GM19395 (cell line): ENCODE results near the gene KRTAP10-10.
"Not testable (repeated sequence)": the region's sequence is repeated elsewhere in the genome, so short reads cannot be mapped to it uniquely, and the experiment has no call there.

Experiments
- ATAC-seq: cut with Tn5 transposase; IDR thresholded peaks from one replicate; pipeline ENCODE4 v1.9.1; 2021; ENCODE audit warnings: mild to moderate bottlenecking, moderate library complexity; ENCODE audit not compliant: unreplicated experiment

KRTAP10-10 gene

DNA sequence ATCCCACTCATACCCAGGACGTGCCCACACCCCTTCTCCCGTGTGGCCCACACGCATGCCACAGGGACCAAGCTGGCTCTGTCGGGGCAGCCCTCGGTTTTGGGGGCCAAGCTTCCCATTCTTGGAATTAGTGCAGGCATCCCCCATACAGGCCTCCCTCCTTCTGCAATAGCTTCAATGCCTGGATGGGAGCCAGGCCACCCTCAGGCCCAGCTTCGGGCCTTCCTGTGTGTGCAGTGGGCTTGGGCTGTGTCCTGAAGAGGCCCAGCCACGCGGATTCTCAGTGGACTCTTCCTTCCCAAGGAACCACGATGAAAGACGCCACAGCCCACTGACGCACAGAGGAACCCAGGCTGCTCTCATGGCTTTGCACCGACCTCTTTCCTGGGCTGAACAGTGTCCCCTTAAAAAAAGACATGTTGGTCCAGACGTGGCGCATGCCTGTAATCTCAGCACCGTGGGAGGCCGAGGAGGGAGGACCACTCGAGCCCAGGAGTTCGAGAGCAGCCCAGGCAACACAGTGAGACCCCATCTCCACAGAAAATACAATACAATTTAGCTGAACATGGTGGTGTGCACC, 12.5 kb downstream of the KRTAP10-10 start:
- no peak for ATAC-seq

DNA sequence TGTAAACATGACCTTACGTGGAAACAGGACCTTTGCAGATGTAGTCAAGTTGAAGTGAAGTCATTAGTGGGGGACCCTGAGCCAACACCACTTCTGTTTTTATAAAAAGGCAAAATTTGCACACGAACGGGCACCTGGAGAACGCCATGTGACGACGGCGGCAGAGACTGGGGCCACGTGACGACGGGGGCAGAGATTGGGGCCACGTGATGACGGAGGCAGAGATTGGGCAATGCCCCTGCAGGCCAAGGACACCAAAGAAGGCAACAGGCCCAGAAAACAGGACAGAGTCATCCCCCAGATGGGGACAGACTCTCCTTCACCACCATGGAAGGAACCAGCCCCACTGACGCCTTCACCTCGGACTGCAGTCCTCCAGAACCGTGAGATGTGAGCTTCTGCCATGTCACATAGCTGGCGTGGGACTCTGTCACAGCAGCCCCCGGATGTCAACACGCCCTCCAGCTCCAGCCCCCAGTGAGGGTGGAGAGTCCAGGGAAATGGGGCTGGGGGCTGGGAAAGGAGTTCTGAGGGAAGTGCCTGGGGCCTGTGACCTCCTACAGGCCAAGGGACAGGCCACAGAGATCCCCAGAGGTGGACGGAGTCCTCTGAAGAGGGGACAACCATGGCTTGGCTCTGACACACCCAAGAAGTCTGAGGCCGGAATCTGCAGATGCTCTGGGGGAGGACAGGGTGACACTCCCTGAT, 13.3 kb downstream of the KRTAP10-10 start:
- ATAC-seq, result no peak

DNA sequence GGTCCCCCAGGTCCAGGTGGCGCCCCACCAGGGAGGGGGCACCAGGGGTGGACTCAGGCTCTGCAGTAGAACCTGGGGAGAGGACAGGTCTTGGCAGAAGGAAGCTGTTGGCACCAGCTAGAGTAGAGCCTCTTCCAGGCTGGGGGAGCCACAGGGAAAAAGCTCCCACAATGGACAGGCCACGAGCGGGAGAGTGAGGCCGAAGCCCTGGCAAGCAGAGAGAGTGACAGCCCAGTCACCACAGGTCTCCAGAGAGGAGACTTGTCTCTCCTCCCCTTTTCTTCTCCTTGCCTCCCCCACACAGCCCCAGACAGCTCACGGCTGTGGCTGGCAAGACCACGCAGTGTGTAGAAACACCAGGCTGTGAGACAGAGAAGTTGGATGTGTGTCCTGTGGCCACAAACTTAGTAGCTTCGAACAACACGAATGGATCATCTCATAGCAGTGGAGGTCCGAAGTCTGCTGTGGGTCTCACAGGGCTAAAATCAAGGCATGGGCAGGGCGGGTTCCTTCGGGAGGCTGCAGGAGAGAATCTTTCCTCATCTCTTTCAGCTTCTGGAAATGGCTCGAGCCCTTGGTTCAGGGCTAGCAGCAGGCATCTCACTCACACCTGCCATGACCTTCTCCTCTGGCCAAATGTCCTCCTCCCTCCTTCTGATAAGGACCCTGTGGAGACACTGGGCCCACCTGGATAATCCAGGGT, 14.0 kb downstream of the KRTAP10-10 start:
- no peak for ATAC-seq

DNA sequence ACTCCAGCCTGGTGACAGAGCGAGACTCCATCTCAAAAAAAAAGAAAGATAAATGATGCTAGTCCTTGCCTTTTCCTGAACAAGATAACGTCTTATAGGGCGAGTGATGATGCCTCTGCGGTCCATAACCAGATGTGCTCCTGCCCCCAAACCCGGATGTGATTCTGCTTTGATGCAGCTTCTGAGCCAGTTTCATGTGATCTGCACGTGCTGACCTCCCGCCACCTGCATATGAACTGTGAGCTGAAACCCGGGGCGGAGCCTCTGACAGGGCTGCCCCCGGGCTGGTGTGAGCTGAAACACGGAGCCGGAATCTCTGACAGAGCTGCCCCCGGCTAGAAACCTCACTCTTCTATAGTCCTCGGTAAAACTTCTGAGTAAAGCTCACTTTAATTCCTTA, 16.0 kb downstream of the KRTAP10-10 start:
- ATAC-seq, result no peak

DNA sequence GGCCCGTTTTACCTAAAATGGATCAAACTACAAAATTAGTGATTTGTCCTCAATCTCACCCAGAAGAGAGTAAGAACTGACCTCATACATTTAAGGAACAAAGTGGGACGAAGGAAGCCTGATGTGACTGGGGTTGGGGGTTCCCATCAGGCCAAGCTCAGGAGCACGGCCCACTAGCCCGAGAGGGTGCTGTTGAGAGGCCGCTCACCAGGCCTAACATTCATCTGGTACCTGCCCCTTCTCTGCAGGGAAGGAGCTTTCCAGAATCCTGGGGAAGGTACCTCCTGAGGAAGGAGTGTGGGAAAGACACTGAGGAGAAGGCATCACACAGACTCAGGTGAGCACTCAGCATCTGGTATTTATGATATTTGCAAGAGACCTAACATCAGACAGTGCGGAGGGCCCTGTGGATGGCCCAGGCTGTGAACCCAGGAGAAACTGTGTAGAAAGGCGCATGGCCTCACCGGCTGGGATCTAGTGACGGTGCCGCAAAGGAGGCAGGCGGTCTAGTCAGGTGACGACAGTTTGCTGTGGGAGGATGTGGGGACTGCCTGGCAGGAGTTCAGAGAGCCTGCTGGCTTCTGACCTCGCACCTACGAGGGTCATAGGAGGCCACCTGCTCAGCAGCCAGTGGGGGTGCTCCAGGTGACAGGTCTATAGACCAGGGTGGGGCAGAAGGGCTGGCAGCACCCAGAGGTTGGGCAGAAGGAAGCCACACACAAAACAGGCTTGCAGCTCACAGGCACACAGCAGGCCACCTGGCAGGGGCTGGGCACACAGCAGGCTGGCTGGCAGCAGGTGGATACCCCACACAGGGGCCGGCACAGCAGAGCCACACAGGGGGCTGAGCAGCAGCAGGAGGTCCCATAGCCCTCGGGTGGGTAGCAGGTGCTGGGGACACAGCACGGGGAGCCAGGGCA, 16.8 kb downstream of the KRTAP10-10 start:
- ATAC-seq, result no peak

DNA sequence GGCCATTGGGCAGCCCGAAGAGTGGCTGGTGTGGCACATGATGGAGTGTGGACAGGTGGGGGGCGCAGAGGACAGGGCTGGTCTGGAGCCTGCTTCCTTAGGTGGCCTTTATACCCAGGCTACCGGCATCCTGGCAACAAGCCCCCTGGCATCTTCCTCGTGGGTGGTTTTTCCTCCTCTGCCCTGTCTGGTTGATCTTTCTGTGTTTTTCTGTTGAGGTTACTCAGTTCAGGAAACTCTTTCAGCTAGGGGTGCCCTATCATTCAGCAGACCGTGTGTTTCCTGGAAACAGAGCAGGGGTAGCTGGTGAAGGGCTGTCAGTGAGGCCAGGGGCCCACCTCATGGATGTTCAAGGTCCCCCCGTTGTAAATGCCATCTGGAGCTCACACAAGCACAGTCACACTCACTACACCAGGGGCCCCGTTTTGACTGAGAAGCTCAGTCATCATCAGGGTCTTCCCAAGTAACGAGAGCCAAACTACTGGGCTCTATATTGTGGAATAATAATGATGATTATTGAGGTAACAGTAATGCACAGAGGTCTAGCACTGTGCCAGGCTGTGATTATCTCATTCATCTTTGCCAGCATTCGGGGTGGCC, 17.5 kb downstream of the KRTAP10-10 start, which contains the start of gene KRTAP12-4:
KRTAP12-4 (minus strand) TSS at position 84 of the 600 bp plus-strand sequence; CDS start at position 39, 45 bp downstream.
- ATAC-seq, result no peak

DNA sequence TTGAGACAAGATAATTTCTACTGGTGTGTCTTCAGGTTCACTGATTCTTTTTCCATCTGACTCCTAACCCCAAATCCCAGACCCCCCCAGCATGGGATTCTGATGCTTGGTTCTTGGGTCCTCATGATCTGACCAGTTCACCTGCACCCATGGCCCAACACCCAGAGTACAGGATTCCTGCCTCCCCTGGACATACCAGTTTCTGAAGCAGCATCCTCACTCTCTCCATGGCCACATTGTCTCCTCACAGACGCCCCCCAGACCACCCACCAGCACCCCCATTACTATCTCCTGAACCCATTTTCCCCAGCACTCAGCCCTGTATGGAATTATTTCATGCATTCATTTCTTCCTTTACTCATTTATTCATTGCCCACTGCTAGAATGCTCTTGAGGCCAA, 19.7 kb downstream of the KRTAP10-10 start:
- no peak for ATAC-seq

DNA sequence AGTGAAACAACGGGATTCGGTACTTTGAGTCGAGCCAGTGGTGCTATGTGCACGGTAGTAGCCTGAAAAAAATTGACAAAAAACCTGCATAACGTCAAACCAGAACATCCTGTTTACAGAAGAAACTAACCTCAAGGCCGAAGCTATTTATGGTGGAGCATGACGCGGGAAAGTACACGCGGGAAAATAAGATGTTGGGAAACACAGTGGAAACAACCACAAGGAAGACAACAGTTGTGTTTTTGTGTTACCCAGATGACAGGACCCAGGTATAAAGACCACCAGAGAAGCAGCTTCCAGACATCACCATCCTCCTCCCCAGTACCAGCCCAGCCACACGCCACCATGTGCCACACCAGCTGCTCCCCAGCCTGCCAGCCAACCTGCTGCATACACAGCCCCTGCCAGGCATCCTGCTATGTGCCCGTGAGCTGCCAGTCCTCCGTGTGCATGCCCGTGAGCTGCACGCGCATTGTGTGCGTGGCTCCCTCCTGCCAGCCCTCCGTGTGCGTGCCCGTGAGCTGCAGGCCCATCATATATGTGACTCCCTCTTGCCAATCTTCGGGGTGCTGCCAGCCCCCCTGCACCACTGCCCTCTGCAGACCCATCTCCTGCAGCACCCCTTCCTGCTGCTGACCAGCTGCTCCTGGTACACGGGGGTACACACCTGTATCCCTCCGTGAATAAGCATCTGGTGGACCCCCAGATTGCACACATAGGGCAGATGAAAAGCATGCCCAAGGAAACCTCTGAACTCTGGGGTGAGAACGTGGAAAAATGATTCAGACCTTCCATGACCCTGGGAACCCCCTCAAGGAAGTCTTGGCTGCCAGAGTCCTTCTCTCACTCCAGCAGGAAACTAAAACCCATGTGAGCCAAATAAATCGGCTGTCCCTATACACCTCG, 20.7 kb downstream of the KRTAP10-10 start, which contains the start of gene KRTAP12-3:
KRTAP12-3 (plus strand) TSS at position 298 of the 906 bp plus-strand sequence; CDS start at position 346, 48 bp downstream.
- no peak for ATAC-seq

DNA sequence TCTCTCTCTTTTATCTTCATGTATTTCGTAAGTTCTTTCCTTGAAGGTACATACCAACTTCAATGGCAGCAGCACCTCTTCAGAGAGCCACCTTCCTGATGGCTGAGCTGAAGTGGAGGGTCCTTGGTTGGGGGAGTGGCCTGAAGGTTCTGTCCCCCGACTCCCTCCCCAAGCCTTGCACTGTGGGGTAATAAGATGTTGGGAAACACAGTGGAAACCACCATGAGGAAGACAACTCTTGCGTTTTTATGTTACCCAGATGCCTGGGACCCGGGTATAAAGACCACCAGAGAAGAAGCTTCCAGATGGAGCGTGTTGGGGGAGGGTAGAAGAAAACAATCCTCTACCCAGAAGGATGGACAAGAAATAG, 21.4 kb downstream of the KRTAP10-10 start:
- ATAC-seq, result no peak

DNA sequence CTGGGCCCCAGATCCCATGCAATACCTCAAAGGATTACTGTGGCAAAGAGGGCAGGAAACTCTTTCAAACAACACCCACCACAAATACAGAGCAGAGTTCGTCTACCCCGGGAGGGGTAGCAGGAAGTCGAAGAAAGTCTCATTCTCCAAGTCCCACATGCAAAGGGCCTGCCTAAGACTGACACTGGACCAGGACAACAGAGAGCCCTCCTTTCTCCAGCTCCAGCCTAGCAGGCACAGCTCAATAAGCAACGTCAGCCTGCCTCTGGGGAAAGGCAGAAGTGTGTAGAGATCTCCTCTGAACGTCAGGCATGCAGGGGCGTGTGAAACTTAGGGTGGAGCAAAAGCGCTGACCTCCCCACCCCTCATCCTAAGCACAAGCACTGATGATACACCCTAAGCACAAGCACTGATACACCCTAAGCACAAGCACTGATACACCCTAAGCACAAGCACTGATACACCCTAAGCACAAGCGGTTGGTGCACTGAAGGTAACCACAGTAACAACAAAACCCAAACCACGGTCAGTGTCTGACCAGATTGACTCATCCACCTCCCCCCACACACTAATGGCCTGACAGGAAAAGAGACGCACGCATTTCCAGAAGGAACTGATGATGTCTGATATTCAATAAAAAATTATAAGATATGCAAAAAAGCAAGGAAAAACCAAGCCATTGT, 21.9 kb downstream of the KRTAP10-10 start:
- no peak for ATAC-seq

DNA sequence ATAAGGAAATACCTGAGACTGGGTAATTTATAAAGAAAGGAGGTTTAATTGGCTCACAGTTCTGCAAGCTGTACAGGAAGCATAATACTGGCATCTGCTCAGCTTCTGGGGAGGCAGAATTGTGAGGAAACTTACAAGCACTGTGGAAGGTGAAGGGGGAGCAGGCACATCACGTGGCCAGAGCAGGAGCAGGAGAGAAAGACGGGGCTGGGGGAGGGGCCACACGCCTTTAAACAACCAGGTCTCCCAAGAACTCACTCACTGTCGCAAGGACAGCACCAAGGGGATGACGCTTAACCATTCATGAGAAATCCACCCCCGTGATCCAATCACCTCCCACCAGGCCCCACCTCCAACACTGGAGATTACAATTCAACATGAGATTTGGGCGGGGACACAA, 24.4 kb downstream of the KRTAP10-10 start:
- not testable (repeated sequence) for ATAC-seq

DNA sequence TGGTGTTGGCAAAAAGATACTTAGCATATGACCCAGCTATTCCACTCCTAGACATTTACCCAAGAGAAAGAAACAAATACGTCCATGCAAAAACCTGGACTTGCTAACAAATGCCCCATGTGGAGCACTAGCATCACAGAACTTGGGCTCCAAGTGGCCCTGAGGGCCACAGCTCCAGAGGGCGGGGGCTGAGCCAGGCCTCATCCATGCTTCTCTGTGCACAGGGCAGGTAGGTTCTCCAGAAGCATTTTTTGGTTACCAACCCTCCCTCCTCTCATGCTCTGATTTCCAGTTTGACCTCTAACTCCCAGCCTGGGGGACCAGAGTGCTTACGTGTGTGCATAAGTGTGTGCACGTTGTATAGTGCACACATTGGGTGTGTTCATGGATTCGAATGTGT, 27.5 kb downstream of the KRTAP10-10 start:
- ATAC-seq, result no peak

DNA sequence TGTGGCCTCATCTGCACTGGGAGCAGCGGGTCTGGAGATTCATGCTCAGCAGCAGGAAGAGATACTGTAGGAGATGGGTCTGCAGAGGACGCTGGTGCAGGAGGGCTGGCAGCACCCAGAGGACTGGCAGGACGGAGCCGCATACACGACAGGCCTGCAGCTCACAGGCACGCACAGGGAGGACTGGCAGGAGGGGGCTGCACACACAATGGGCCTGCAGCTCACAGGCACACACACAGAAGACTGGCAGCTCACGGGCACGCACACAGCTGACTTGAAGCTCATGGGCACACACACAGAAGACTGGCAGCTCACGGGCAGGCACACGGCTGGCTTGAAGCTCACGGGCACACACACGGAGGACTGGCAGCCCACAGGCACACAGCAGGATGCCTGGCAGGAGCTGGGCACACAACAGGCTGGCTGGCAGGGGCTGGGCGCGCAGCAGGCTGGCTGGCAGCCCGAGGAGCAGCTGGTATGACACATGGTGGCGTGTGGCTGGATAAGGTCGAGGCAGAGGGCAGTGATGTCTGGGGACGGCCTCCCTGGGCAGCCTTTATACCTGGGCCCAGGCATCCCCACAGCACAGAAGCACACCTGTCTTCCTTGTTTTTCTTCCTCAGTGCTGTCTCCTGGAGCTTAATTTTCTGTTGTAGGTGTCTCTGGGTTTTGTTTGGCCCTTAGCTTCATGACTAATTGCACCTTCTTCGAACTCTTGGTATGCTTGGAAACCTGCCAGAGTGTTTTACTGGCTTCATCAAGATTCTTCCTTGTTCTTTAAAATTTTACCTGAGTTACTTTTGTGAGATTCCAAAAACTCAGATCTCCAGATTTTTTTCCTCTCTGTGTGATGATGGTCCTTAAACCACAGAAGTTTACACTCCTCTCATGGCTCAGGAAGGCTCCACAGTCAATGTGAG, 29.5 kb downstream of the KRTAP10-10 start, which contains the start of gene KRTAP12-2:
KRTAP12-2 (minus strand) TSS at position 527 of the 920 bp plus-strand sequence; CDS start at position 486, 41 bp downstream.
- ATAC-seq, result no peak

DNA sequence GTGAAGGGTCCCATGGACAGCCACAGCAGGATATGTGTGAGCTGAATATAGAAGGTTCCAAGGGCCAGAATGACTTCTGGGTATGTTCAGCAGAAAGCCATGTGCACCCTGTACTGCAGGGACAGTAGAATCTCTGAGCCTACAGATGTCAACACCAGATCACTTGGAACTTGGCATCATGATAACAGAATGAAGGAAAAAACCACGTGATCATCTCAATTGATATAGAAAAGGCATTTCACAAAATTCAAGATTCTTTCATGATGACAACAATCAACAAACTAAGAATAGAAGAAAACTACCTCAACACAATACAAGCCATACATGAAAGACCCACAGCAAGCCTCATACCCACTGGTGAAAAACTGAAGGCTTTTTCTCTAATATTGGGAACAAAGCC, 30.5 kb downstream of the KRTAP10-10 start:
- no peak for ATAC-seq

DNA sequence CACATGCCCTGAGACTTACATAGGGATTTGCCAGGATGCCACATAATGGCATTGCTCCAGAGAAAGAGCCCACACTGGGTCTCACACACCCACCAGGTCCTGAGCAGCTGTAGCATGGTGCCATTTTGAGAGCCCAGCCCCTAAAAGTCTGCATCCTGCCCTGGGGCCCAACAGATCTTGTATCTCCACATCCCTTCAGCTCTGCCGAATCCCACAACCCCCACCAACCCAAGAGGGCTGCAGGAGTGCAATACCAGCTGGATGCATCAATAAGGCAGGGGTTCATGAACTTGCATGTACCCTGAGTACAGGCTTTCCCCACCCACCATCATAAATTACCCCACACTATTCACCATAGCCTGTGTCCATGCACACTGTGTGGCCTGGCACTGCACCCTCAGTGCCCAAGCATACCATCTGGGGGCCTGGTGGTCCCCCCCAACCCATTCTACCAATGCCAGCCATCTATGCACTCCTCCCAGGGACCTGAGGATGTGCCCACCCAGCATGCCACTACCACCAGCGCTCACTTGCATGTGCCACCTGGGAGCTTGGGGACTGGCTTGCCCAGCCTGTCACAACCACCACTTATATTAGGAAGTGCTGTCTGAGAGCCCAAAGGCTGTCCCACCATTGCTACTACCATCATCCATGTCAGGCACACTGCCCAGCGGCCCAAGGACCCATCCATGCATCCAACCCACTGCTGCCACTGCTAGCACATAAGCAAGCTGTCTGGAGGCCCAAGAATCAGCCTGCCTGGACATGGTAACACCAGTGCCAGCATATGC, 33.7 kb downstream of the KRTAP10-10 start:
- no peak for ATAC-seq

DNA sequence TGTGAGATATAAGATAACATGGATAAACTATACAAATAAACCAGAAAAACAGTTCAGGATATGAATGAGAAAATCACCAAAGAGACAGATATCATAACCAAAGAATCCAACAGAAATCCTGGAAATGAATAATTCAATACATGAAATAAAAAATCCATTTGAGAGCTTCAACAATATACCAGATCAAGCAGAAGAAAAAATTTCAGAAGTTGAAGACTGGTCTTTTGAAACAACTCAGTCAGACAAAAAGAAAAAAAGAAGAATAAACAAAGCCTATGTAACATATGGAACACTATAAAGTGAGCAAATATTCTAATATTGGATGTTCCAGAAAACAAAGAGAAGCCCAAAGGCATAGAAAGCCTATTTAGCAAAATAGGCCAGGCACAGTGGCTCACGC, 34.8 kb downstream of the KRTAP10-10 start:
- no peak for ATAC-seq

DNA sequence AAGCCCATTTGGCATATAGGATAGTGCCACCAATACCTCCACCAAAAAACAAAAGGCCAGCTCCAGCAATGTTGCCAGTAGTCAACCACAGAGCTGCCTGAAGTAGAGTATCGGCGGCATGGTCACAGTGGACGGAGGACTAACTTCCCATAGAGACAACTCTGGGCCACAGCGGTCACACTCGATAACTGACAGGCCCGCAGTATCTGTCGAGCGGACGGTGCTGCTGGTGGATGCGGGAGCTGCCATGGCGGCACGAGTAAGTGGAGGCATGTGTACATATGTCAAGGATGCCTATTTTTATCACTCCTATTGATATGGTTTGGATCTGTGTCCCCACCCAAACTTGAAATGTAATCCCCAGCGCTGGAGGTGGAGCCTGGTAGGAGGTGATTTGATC, 40.7 kb downstream of the KRTAP10-10 start:
- no peak for ATAC-seq
